Osteocyte (in vitro differentiated cells): Measurements from ENCODE around the gene CCDC148. TPM values are rescaled to one million over a fixed set of nuclear protein-coding genes. Genes with fewer than 3 reads are reported as not detected.

Source experiments
- DNase-seq: peaks from one replicate; pipeline ENCODE4 v3.0.0; 2021; ENCODE audit warnings: mixed read lengths; ENCODE audit not compliant: unreplicated experiment; ENCODE audit errors: extremely low spot score
- H3K27ac Mint-ChIP-seq: one replicate; pipeline ENCODE4 v1.8.0; 2021; ENCODE audit warnings: mild to moderate bottlenecking, mixed read lengths; ENCODE audit not compliant: unreplicated experiment
- H3K27me3 Mint-ChIP-seq: one replicate; pipeline ENCODE4 v1.8.0; 2021; ENCODE audit warnings: mixed read lengths; ENCODE audit not compliant: unreplicated experiment
- H3K36me3 Mint-ChIP-seq: one replicate; pipeline ENCODE4 v1.8.0; 2021; ENCODE audit warnings: mixed read lengths; ENCODE audit not compliant: unreplicated experiment
- H3K4me1 Mint-ChIP-seq: one replicate; pipeline ENCODE4 v1.8.0; 2021; ENCODE audit warnings: mixed read lengths; ENCODE audit not compliant: unreplicated experiment
- H3K4me3 Mint-ChIP-seq: one replicate; pipeline ENCODE4 v1.8.0; 2021; ENCODE audit warnings: mild to moderate bottlenecking, moderate library complexity, mixed read lengths; ENCODE audit not compliant: unreplicated experiment
- H3K9me3 Mint-ChIP-seq: one replicate; pipeline ENCODE4 v1.8.0; 2021; ENCODE audit warnings: mixed read lengths; ENCODE audit not compliant: unreplicated experiment
- CTCF ChIP-seq: fragments of 200-600 bp; sonication (generic); IDR thresholded peaks from 2 replicates; pipeline ENCODE4 v1.5.0; 2021; ENCODE audit warnings: antibody characterized with exemption, mild to moderate bottlenecking, moderate library complexity
- total RNA-seq: library from RNA; stranded (reverse); gene quantifications from 2 replicates; pipeline ENCODE4 v1.2.1, GENCODE V29; 2021

Gene CCDC148
- total RNA-seq, 1 donor from 2014 or later, result 2.8 TPM

GRCh38 chr2:158178646-158179045 lies 277.9 kb downstream of the CCDC148 start:
- Mint-ChIP-seq H3K27me3 (no peaks in the 10 kb centered on the region), H3K4me1 (peaks cover 34% of the 10 kb centered on the region), H3K4me3 (no peak overlapping the region), H3K36me3 (no peaks in the 10 kb centered on the region), H3K9me3 (peaks cover 4% of the 10 kb centered on the region), H3K27ac (no peak overlapping the region)
- no peak for DNase-seq
- TF ChIP-seq CTCF, result no peak

DNA sequence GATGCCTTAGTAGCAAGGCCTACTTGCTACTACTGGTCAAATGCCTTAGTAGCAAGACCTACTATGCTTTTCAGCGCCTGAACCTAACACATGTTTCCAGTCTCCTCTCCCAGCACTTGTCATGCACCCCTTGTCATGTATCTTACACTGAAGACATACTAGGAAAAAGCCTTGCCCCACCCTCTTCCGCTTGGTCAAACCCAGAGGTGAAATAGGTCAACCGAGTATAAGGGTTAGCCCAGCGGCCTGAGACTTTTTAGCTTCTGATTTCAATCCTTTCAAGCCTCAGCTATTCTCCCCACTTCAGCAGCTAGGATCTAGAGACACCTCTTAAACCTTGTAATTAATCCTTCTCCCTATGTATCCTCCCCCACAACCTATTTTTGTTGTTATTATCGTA lies 281.6 kb downstream of the CCDC148 start:
- no peak for TF ChIP-seq CTCF
- H3K27me3 Mint-ChIP-seq, result peaks cover 3% of the 10 kb centered on the region
- DNase-seq, result no peak
- H3K4me1 Mint-ChIP-seq, result peaks cover 4% of the 10 kb centered on the region
- H3K4me3 Mint-ChIP-seq, result no peak overlapping the region
- H3K36me3 Mint-ChIP-seq, result no peaks in the 10 kb centered on the region
- H3K27ac Mint-ChIP-seq, result no peak overlapping the region
- H3K9me3 Mint-ChIP-seq, result peaks cover 4% of the 10 kb centered on the region

- DNase-seq, result no peak
- Mint-ChIP-seq H3K4me1 (peaks cover 1% of the 10 kb centered on the region), H3K9me3 (peaks cover 4% of the 10 kb centered on the region), H3K36me3 (no peaks in the 10 kb centered on the region), H3K27ac (no peak overlapping the region), H3K27me3 (peaks cover 3% of the 10 kb centered on the region), H3K4me3 (no peak overlapping the region)
- TF ChIP-seq CTCF, result no peak
These were observed 282.1 kb downstream of the CCDC148 start for GRCh38 chr2:158174495-158174894.

- H3K27me3 Mint-ChIP-seq, result peaks cover 5% of the 10 kb centered on the region
- no peak overlapping the region for H3K4me3 Mint-ChIP-seq
- H3K36me3 Mint-ChIP-seq, result no peaks in the 10 kb centered on the region
- TF ChIP-seq CTCF, result no peak
- H3K4me1 Mint-ChIP-seq, result no peaks in the 10 kb centered on the region
- DNase-seq, result no peak
- H3K9me3 Mint-ChIP-seq, result peaks cover 4% of the 10 kb centered on the region
- H3K27ac Mint-ChIP-seq, result no peak overlapping the region
These were observed 283.8 kb downstream of the CCDC148 start for GRCh38 chr2:158172719-158173118.

GRCh38 chr2:158154596-158154995 lies 302.0 kb downstream of the CCDC148 start:
- Mint-ChIP-seq H3K4me3 (no peak overlapping the region), H3K36me3 (no peaks in the 10 kb centered on the region), H3K9me3 (peaks cover 10% of the 10 kb centered on the region), H3K27ac (no peak overlapping the region), H3K27me3 (peaks cover 9% of the 10 kb centered on the region), H3K4me1 (no peaks in the 10 kb centered on the region)
- no peak for TF ChIP-seq CTCF
- no peak for DNase-seq
